GM12865 (cell line): ENCODE measurements around the gene KATNAL1.
"Not testable (repeated sequence)": the region's sequence is repeated elsewhere in the genome, so short reads cannot be mapped to it uniquely, and the experiment has no call there.

Experiments
- DNase-seq: peaks from one replicate; pipeline ENCODE4 v3.0.0; 2010; ENCODE audit warnings: low read depth
- H3K4me3 ChIP-seq: 2 replicates; pipeline ENCODE4 v1.5.1; 2011; ENCODE audit warnings: mild to moderate bottlenecking, low read depth, low read length, control low read depth
- CTCF ChIP-seq: IDR thresholded peaks from 2 replicates; pipeline ENCODE4 v1.5.1; 2011; ENCODE audit warnings: low read length, control low read depth, low read depth, inconsistent platforms; ENCODE audit not compliant: insufficient read depth; ENCODE audit errors: missing control alignments

KATNAL1 gene

GRCh38 chr13:30181888-30182651 is 125.3 kb downstream of the KATNAL1 start:
- H3K4me3 ChIP-seq, result no peak overlapping the region
- DNase-seq, result peak; percentile 13
- no peak for TF ChIP-seq CTCF

GRCh38 chr13:30179597-30180276 is 127.6 kb downstream of the KATNAL1 start:
- DNase-seq, result no peak
- TF ChIP-seq CTCF, result no peak
- no peak overlapping the region for H3K4me3 ChIP-seq

- H3K4me3 ChIP-seq, result no peak overlapping the region
- DNase-seq, result no peak
- no peak for TF ChIP-seq CTCF
Observed at GRCh38 chr13:30178976-30179375, 128.4 kb downstream of the KATNAL1 start.

GRCh38 chr13:30175166-30175565 is 132.2 kb downstream of the KATNAL1 start:
- no peak overlapping the region for H3K4me3 ChIP-seq
- TF ChIP-seq CTCF, result no peak
- DNase-seq, result no peak

- DNase-seq, result not testable (repeated sequence)
Observed at GRCh38 chr13:30174250-30174649, 133.1 kb downstream of the KATNAL1 start.

GRCh38 chr13:30173303-30173610 is 134.1 kb downstream of the KATNAL1 start:
- no peak for TF ChIP-seq CTCF
- no peak overlapping the region for H3K4me3 ChIP-seq
- DNase-seq, result no peak

More at GRCh38 chr13:30174250-30174649, 133.1 kb downstream of the KATNAL1 start:
- not testable (repeated sequence) for H3K4me3 ChIP-seq

- no peak for DNase-seq
- no peak overlapping the region for H3K4me3 ChIP-seq
- TF ChIP-seq CTCF, result no peak
Observed at GRCh38 chr13:30172593-30173302, 134.6 kb downstream of the KATNAL1 start.
